GM12865 (cell line): ENCODE measurements around the gene AMT.

Experiments used
- DNase-seq: peaks from one replicate; pipeline ENCODE4 v3.0.0; 2010; ENCODE audit warnings: low read depth
- H3K4me3 ChIP-seq: 2 replicates; pipeline ENCODE4 v1.5.1; 2011; ENCODE audit warnings: mild to moderate bottlenecking, low read depth, low read length, control low read depth
- TF ChIP-seq, protein P1 (sequence below): IDR thresholded peaks from 2 replicates; pipeline ENCODE4 v1.5.1; 2011; ENCODE audit warnings: low read length, control low read depth, low read depth, inconsistent platforms; ENCODE audit not compliant: insufficient read depth; ENCODE audit errors: missing control alignments

The AMT gene

DNA sequence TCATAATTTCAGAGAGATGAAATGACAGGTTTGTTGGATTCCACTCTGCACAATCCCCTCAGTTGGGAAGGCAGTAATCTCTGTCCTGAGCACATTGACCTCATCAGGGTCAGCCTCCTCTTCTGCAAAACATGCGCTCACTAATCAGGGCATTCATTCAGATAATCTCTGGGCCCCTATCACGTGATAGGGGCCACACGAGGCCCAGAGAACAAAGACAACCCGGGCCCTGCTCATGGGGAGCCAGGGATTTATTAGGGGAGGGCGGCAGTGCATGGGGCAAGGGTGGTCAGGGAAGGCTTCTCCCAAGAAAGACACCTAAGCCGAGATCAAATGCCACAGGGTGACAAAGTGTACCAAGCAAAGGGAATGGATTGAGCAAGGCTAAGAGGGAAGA lies 8.9 kb downstream of the AMT start:
- peak overlapping the region; percentile 65 for H3K4me3 ChIP-seq
- TF ChIP-seq, protein P1, sequence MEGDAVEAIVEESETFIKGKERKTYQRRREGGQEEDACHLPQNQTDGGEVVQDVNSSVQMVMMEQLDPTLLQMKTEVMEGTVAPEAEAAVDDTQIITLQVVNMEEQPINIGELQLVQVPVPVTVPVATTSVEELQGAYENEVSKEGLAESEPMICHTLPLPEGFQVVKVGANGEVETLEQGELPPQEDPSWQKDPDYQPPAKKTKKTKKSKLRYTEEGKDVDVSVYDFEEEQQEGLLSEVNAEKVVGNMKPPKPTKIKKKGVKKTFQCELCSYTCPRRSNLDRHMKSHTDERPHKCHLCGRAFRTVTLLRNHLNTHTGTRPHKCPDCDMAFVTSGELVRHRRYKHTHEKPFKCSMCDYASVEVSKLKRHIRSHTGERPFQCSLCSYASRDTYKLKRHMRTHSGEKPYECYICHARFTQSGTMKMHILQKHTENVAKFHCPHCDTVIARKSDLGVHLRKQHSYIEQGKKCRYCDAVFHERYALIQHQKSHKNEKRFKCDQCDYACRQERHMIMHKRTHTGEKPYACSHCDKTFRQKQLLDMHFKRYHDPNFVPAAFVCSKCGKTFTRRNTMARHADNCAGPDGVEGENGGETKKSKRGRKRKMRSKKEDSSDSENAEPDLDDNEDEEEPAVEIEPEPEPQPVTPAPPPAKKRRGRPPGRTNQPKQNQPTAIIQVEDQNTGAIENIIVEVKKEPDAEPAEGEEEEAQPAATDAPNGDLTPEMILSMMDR = no peak
- no peak for DNase-seq

DNA sequence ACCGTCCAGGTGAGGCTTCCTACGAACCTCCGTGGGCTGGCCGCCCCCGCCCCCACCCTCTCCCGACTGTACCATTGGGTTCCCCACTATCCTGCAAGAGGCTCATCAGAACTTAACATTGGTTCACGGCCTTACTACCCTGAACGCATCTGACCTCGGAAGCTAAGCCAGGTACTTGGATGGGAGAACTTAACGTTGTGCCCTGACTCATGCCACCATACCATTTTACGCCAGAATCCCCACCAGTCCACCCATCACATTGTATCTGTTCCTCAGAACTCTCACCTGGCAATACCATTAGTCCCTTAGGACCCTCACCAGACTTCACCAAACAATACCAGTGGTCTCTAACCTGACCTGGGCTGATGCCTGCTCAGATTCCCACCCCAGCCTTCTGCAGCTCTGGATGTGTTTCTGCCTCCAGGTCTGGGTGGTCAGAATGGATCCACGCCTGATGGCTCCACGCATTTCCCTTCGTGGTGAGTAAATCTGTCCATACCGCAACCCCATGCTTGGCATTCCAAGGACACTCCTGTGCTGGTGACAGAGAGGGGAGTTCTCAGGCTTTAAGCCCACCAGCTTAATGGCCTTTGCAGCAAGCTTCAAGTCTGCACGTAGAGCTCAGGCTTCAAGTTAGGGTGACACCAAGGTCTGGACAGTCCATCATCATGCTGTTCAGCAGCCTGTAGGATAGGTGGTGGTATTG lies 9.5 kb downstream of the AMT start:
- DNase-seq = no peak
- H3K4me3 ChIP-seq = peak overlapping the region; percentile 65
- TF ChIP-seq, protein P1 = no peak

GRCh38 chr3:49411968-49412631 lies 10.2 kb downstream of the AMT start, which contains the start of the genes RHOA and TCTA:
Gene RHOA, minus strand, starts transcription at chr3:49411976. Its CDS starts 36,387 bp downstream, at chr3:49375589.
Gene TCTA, plus strand, starts transcription at chr3:49412423. Its CDS starts 4 bp downstream, at chr3:49412427.
- DNase-seq = peak; percentile 100
- peak within 1 kb of the TSS; percentile 90 for H3K4me3 ChIP-seq
- TF ChIP-seq, protein P1 = no peak

DNA sequence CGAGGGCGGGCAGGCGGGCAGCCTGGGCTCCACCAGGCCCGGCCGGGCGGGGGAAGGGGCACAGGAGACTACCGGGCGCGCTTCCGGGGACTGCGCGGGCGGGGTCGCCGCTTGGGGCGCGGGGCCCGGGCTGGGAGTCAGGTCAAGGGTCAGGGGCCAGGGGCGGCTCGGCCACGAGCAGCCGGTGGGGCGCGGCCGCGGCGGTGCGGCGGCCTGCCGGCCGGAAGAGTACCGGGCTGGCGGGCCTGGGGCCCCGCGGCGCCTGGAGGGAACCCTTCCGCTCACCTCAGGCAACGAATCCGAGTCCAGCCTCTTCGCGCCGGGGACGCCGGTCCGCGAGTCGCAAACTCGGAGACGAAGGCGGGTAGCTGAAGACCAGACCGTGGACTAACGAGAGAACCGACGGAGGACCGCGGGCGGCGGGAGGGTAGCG lies 10.7 kb downstream of the AMT start:
- TF ChIP-seq, protein P1 = no peak
- peak overlapping the region; percentile 90 for H3K4me3 ChIP-seq
- DNase-seq = peak; percentile 61

DNA sequence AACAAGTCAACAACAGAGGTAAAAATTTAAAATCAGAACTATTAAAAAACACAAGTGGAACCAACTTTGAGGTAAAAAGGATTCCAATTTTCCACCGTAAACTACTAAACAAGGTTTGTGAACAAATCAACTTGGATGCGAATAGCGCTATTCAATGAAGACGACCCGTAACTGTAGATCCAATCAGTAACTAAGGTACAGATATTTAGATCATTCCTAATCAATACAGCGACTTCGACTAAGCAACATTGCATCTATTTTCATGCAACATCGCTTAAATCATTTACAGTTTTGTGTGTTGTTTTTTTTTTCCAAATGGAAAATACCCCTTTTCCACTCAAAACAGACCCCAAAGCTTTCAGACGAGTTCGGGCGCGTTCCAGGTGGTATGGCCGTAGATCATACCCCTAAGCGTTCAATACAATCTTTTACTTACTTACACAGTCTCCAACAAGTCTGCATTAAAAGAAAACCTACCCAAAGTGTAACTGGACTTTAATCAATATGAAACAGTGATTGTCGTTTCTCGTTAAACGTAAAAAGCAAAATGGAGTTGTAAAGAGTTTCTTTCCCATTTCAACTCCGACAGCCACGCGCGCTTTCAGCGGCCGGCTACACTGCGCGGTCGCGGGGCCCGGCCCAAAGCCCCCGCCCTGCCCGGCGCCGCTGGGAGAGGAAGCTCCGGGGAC lies 11.3 kb downstream of the AMT start:
- TF ChIP-seq, protein P1 = no peak
- no peak for DNase-seq
- H3K4me3 ChIP-seq = peak overlapping the region; percentile 90

DNA sequence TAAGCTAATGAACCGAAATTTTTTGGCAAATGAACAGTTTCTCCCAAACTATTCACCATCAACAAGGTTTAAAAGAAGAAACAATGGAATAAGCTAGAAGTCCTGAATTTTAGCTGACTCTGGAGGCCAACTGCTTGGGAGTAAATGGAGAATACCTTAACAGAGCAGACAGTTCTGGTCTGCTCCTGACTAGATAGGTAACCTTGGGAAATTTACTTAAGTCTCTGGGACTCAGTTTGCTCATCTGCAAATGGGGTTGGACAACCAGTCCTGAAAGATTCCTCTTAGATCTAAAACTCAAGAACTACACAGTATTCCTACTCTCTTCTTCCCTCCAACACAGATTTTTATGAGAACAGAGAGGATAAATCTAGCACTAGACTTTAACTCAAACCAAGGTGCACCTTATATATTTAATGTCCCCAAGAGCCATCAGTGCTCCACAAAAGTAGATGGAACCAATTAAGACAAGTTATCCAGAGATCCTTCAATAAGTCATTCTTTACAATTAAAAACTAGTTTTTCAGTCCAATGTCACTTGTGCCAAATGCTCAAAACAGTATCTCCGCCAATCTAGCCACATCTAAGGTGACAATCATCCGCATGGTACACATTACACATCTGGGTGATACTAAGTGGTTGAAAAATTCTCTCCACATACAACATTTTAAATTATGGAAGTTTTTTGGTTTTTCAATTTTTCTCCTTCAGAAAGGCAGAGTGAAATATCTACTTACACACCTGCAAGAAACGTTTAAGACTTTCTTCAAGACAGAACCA lies 12.0 kb downstream of the AMT start:
- peak overlapping the region; percentile 90 for H3K4me3 ChIP-seq
- TF ChIP-seq, protein P1 = no peak
- DNase-seq = no peak
